Astrocyte (in vitro differentiated cells and primary cell): ENCODE data around the gene ATP10D.
"Not testable (repeated sequence)": the region's sequence is repeated elsewhere in the genome, so short reads cannot be mapped to it uniquely, and the experiment has no call there.

Source experiments
- CTCF ChIP-seq: IDR thresholded peaks from 2 replicates; pipeline ENCODE4 v1.5.1; 2011; ENCODE audit warnings: low read depth, mild to moderate bottlenecking, inconsistent platforms, low read length, moderate library complexity; ENCODE audit not compliant: insufficient read depth
- EZH2 ChIP-seq: IDR thresholded peaks from 2 replicates; pipeline ENCODE4 v1.6.1; 2012; ENCODE audit warnings: mild to moderate bottlenecking, low read length, inconsistent platforms; ENCODE audit not compliant: insufficient read depth

- TF ChIP-seq CTCF, EZH2: not testable (repeated sequence)
These were observed 65.3 kb downstream of the ATP10D start for GRCh38 chr4:47550357-47550756.
